Spleen (tissue), 11 donors: ENCODE results near the gene VSIG10L. TPM values are rescaled to one million over a fixed set of nuclear protein-coding genes. Genes with fewer than 3 reads are reported as not detected.
A peak's percentile ranks its signal among the peaks of the same experiment; 100 is the strongest.

Experiments
- DNase-seq: peaks from one replicate; pipeline ENCODE4 v3.0.0-alpha.2; 2020
- H3K27ac ChIP-seq, 8 donors: fragments of 200-600 bp; sonication (generic) in 7 of 8; 1 replicate in 4 of 8; 2 replicates in 4 of 8; pipeline versions ENCODE4 v1.5.0 to v1.8.0; 2016 to 2021; ENCODE audit warnings: inconsistent platforms in 4 of 8, mild to moderate bottlenecking in 4 of 8, moderate library complexity in 1 of 8
- H3K27me3 ChIP-seq, 7 donors: fragments of 200-600 bp; sonication (generic) in 6 of 7; replicated peaks in 1 of 7; 1 replicate in 4 of 7; 2 replicates in 3 of 7; pipeline versions ENCODE4 v1.5.0 to v1.8.0; 2016 to 2021; ENCODE audit warnings: inconsistent platforms in 3 of 7, mild to moderate bottlenecking in 1 of 7
- H3K36me3 ChIP-seq, 6 donors: fragments of 200-600 bp; sonication (generic) in 5 of 6; 1 replicate in 4 of 6; 2 replicates in 2 of 6; pipeline versions ENCODE4 v1.5.0 to v1.8.0; 2016 to 2021; ENCODE audit warnings: inconsistent platforms in 2 of 6
- H3K4me1 ChIP-seq, 6 donors: fragments of 200-600 bp; sonication (generic) in 5 of 6; 1 replicate in 3 of 6; 2 replicates in 3 of 6; pipeline versions ENCODE4 v1.5.0 to v1.8.0; 2016 to 2021; ENCODE audit warnings: inconsistent platforms in 3 of 6
- H3K4me3 ChIP-seq, 8 donors: fragments of 200-600 bp; sonication (generic) in 7 of 8; 1 replicate in 4 of 8; 2 replicates in 4 of 8; pipeline versions ENCODE4 v1.5.0 to v1.8.0; 2016 to 2021; ENCODE audit warnings: inconsistent platforms in 4 of 8, mild to moderate bottlenecking in 4 of 8, moderate library complexity in 2 of 8
- H3K9me3 ChIP-seq, 8 donors: fragments of 200-600 bp; sonication (generic) in 7 of 8; 1 replicate in 4 of 8; 2 replicates in 4 of 8; pipeline versions ENCODE4 v1.5.0 to v1.8.0; 2016 to 2021; ENCODE audit warnings: inconsistent platforms in 4 of 8
- CTCF ChIP-seq, 11 experiments: fragments of 200-600 bp in 7 of 11; fragments of 450-650 bp in 4 of 11; sonication (generic) in 4 of 11; IDR thresholded peaks in 8 of 11; conservative IDR thresholded peaks in 3 of 11; 1 replicate in 7 of 11; 2 replicates in 4 of 11; pipeline versions ENCODE4 v1.4.0 to v1.8.0; 2016 to 2021; ENCODE audit warnings: antibody characterized with exemption in 11 of 11, inconsistent platforms in 4 of 11, mild to moderate bottlenecking in 1 of 11
- POLR2A ChIP-seq, 3 donors: fragments of 450-650 bp; IDR thresholded peaks; one replicate each; pipeline ENCODE4 v1.5.1; 2017; ENCODE audit warnings: antibody characterized with exemption in 3 of 3, mild to moderate bottlenecking in 1 of 3
- POLR2AphosphoS5 ChIP-seq, 3 donors: sonication (generic); formaldehyde crosslinking; IDR thresholded peaks; one replicate each; pipeline ENCODE4 v1.5.1; 2017; ENCODE audit warnings: antibody characterized with exemption in 3 of 3
- WGBS, 5 donors: extraction: QIAGEN DNeasy Blood & Tissue Kit in 3 of 5; methylation state at CpG; one replicate each; pipeline versions ENCODE4 v1.1.5 to v1.1.7; 2013 to 2018; 5-methylcytosine and 5-hydroxymethylcytosine counted together
- intact Hi-C: fragments of 100-400 bp; cut with DNase I; formaldehyde crosslinking; loops from one replicate; pipeline ENCODE4 v1.15.0; 2023; ENCODE audit warnings: low total_unique reads
- polyA plus RNA-seq, 3 donors: library from polyadenylated mRNA; stranded (reverse); fragments of 200-250 nt; gene quantifications; one replicate each; pipeline ENCODE4 v1.2.1, GENCODE V29; 2013
- total RNA-seq, 7 donors: library from RNA; depleted of rRNA in 3 of 7; stranded (reverse); fragments of >200 nt in 3 of 7; fragmentation: NEBNext Ultra II Directional in 4 of 7; extraction: Animal tissue kit (Norgen Biotek cat#: 25700) in 4 of 7; gene quantifications; one replicate each; pipeline versions ENCODE4 v1.1.0 to v1.2.1, GENCODE V29; 2016 to 2021
- donor health status: healthy with polysubstance abuse.
- donor health status: DM: no; HTN: no; CAD: no; lungs with moderate emphysema.
- donor health status: DM: no; HTN: no; CAD: no.
- donor health status: Bipolar disorder and iron deficiency.
- donor health status: healthy.
- donor health status: DM: no; HTN: no; CAD: no.
- donor health status: DM: yes; HTN: yes; CAD: no.

VSIG10L gene
- total and polyA plus RNA-seq, 10 donors: 1.1 to 2.6 (median 1.7) TPM

DNA sequence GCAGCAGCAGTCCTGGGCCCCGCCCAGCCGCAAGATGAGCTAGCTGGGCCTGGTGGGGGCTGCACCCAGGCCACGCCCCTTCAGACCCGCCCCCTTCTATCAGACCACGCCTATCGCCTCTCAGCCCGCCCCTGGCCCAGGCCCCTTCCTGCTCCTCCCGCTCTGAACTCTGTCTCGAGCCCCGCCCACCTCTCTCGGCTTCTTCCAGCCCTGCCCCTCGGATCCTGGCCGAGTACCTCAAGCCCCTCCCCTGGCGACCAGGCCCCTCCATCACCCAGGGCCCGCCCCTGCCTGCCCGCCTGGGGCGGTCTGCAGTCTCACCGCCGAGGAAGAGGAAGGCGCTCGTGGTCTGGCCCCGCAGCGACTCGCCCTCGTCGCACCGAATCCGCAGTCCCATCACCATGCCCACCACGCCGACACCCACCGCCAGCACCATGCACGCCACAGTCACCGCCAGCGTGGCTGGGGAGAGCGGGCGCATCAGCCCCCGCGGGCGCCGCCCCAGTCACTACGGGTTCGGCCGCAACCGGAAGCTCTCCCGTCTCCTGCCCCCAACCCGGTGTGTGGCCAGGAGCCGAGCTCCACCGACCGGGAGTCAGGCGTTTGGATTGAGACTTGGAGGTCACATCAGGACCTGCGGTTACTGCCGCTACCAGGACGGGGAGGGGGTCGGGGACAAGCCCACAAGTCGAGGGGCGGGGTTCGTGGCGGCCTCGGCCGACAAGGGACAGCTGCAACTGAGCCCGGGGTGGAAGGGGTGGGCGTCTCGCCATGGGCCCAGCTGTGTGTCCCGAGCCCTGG, 25.8 kb upstream of the VSIG10L start:
- peak; percentile 92 to 95 (median 94) for TF ChIP-seq POLR2AphosphoS5 (IDR thresholded peaks at IDR 0.05)
- TF ChIP-seq CTCF (IDR thresholded peaks at IDR 0.05 in 8 of 11, conservative IDR thresholded peaks at IDR 0.05 in 3 of 11): peak in 3 of 11 experiments; percentile 14 to 45 (median 26)
- peak in 2 of 3 donors; percentile 7 to 59 for TF ChIP-seq POLR2A (IDR thresholded peaks at IDR 0.05)
- intact Hi-C loops: no loop called here

GRCh38 chr19:51367255-51367564, 25.3 kb upstream of the VSIG10L start:
- H3K4me1 ChIP-seq: peaks cover 4 to 91% (median 51%) of the 10 kb centered on the region in 6 donors

More for the DNA sequence above, 25.8 kb upstream of the VSIG10L start:
- peak; percentile 100 for DNase-seq
- H3K4me3 ChIP-seq: peak overlapping the region; percentile 51 to 95 (median 78)
- no peaks in the 10 kb centered on the region for H3K27me3 ChIP-seq
- peaks cover 4 to 91% (median 47%) of the 10 kb centered on the region in 6 donors for H3K4me1 ChIP-seq
- H3K27ac ChIP-seq: peak overlapping the region; percentile 82 to 97 (median 93)
- WGBS, 5 donors: 0 to 1% (median 1%) methylated on average over 39 to 64 of the region's 64 CpGs
- H3K36me3 ChIP-seq: no peaks in the 10 kb centered on the region
- H3K9me3 ChIP-seq: no peaks in the 10 kb centered on the region

DNA sequence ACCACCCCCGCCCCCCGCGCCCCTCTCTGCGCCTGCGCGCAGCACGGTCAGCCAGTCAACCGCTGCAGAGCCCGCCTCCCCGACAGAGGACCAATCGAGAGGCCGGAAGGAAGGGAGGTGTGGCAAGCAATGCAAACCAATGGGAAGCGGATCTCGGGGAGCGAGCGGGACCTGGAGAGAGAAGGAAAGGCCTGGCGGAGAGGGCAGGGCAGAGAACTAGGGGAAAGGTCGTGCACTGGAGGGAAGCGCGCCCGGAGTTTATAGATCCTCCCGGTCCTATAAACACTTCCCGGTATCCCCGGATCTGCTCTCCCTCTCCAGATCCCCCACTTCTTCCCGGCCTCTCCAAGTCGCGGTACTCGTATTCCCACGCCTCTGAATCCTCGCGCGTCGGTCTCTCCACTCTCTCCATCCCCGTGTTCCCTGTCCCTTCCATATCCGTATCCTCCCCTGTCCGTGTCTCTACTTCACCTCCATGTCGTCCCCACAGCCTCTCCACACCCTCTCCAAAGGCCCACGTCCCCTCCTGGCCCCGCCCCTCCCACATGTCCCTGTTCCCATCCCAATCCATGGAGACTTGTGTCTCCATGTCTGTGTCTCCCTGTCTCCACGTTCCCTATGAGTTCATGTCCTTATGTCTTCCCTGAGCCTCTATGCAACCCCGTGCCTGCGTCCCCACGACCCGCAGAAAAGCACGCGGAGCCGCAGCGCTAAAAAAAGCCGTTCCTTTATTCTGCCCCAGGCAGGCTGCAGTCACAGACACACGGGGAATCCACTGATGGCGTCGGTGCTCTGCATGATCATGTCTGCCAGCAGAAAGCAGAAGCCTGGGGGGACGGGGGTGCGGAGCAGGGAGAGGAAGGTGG, 24.7 kb upstream of the VSIG10L start:
- no peaks in the 10 kb centered on the region for H3K27me3 ChIP-seq
- DNase-seq: peak; percentile 97
- peaks cover 4 to 87% (median 47%) of the 10 kb centered on the region in 6 donors for H3K4me1 ChIP-seq
- peak overlapping the region; percentile 51 to 95 (median 78) for H3K4me3 ChIP-seq
- intact Hi-C loops: no loop called here
- WGBS, 5 donors: 0 to 1% (median 0%) methylated on average over 43 to 54 of the region's 54 CpGs
- H3K36me3 ChIP-seq: no peaks in the 10 kb centered on the region
- peak in 2 of 3 donors; percentile 48 to 65 for TF ChIP-seq POLR2A (IDR thresholded peaks at IDR 0.05)
- peak; percentile 82 to 97 (median 96) for TF ChIP-seq POLR2AphosphoS5 (IDR thresholded peaks at IDR 0.05)
- peak in 2 of 11 experiments; percentile 12 to 25 for TF ChIP-seq CTCF (IDR thresholded peaks at IDR 0.05 in 8 of 11, conservative IDR thresholded peaks at IDR 0.05 in 3 of 11)
- peak overlapping the region; percentile 75 to 97 (median 93) for H3K27ac ChIP-seq
- no peaks in the 10 kb centered on the region for H3K9me3 ChIP-seq

More at GRCh38 chr19:51367255-51367564, 25.3 kb upstream of the VSIG10L start:
- peak overlapping the region; percentile 51 to 95 (median 78) for H3K4me3 ChIP-seq
- TF ChIP-seq POLR2A (IDR thresholded peaks at IDR 0.05) (peak in 1 of 3 donors; percentile 79), CTCF (IDR thresholded peaks at IDR 0.05 in 8 of 11, conservative IDR thresholded peaks at IDR 0.05 in 3 of 11) (no peak)
- peak overlapping the region; percentile 75 to 97 (median 93) for H3K27ac ChIP-seq
- intact Hi-C loops: no loop called here
- no peaks in the 10 kb centered on the region for H3K9me3 ChIP-seq
- no peaks in the 10 kb centered on the region for H3K36me3 ChIP-seq
- DNase-seq: no peak
- WGBS, 5 donors: 0 to 1% (median 1%) methylated on average over 15 of the region's 15 CpGs
- H3K27me3 ChIP-seq: no peaks in the 10 kb centered on the region
